Measurements from ENCODE around the gene RDH13. TPM values are rescaled to one million over a fixed set of nuclear protein-coding genes. Genes with fewer than 3 reads are reported as not detected.
A peak's percentile ranks its signal among the peaks of the same experiment; 100 is the strongest.

The RDH13 gene
- total RNA-seq, 2 donors from 2014 or later, result 11.5 to 13.8 TPM

GRCh38 chr19:55079400-55080038 is 16.6 kb upstream of the RDH13 start:
- Mint-ChIP-seq H3K27ac (no peak overlapping the region), H3K27me3 (ENCODE audit: low read depth) (peaks cover 52% of the 10 kb centered on the region), H3K4me3 (peak overlapping the region; percentile 83 to 91), H3K9me3 (peaks cover 0 to 3% of the 10 kb centered on the region in 2 donors), H3K4me1 (ENCODE audit: low read depth) (peaks cover 24% of the 10 kb centered on the region), H3K36me3 (ENCODE audit: insufficient read depth in 2 of 2) (peaks cover 4 to 7% of the 10 kb centered on the region in 2 donors)
- ATAC-seq (replicated peaks in 1 of 2) (no peak), DNase-seq (no peak)

GRCh38 chr19:55078996-55079395 is 16.0 kb upstream of the RDH13 start:
- peaks cover 24% of the 10 kb centered on the region for H3K4me1 Mint-ChIP-seq (ENCODE audit: low read depth)
- peak overlapping the region; percentile 22 to 53 for H3K4me3 Mint-ChIP-seq
- H3K27me3 Mint-ChIP-seq (ENCODE audit: low read depth), result peaks cover 49% of the 10 kb centered on the region
- H3K36me3 Mint-ChIP-seq (ENCODE audit: insufficient read depth in 2 of 2), result peaks cover 4 to 7% of the 10 kb centered on the region in 2 donors
- DNase-seq (no peak), ATAC-seq (replicated peaks in 1 of 2) (no peak)
- H3K9me3 Mint-ChIP-seq, result peaks cover under 1 to 4% of the 10 kb centered on the region in 2 donors
- no peak overlapping the region for H3K27ac Mint-ChIP-seq

GRCh38 chr19:55077106-55077505 is 14.2 kb upstream of the RDH13 start:
- peaks cover 39% of the 10 kb centered on the region for H3K27me3 Mint-ChIP-seq (ENCODE audit: low read depth)
- H3K9me3 Mint-ChIP-seq, result peaks cover 2 to 4% of the 10 kb centered on the region in 2 donors
- ATAC-seq (replicated peaks in 1 of 2) (no peak), DNase-seq (no peak)
- H3K36me3 Mint-ChIP-seq (ENCODE audit: insufficient read depth in 2 of 2), result peaks cover 0 to 3% of the 10 kb centered on the region in 2 donors
- no peak overlapping the region for H3K27ac Mint-ChIP-seq
- H3K4me1 Mint-ChIP-seq (ENCODE audit: low read depth), result peaks cover 17% of the 10 kb centered on the region
- H3K4me3 Mint-ChIP-seq, result no peak overlapping the region

GRCh38 chr19:55076321-55076720 is 13.4 kb upstream of the RDH13 start:
- H3K4me3 Mint-ChIP-seq, result no peak overlapping the region
- H3K36me3 Mint-ChIP-seq (ENCODE audit: insufficient read depth in 2 of 2), result peaks cover 0 to 3% of the 10 kb centered on the region in 2 donors
- H3K27me3 Mint-ChIP-seq (ENCODE audit: low read depth), result peaks cover 39% of the 10 kb centered on the region
- ATAC-seq (replicated peaks in 1 of 2) (no peak), DNase-seq (no peak)
- H3K27ac Mint-ChIP-seq, result no peak overlapping the region
- peaks cover 2 to 4% of the 10 kb centered on the region in 2 donors for H3K9me3 Mint-ChIP-seq
- H3K4me1 Mint-ChIP-seq (ENCODE audit: low read depth), result peaks cover 15% of the 10 kb centered on the region

GRCh38 chr19:55075371-55075998 is 12.5 kb upstream of the RDH13 start, which contains the start of gene EPS8L1:
EPS8L1 (plus strand) TSS chr19:55075869; CDS start chr19:55076445, 576 bp downstream.
- Mint-ChIP-seq H3K27ac (no peak within 1 kb of the TSS), H3K4me1 (ENCODE audit: low read depth) (peaks cover 8% of the 10 kb centered on the region), H3K9me3 (peaks cover 2 to 4% of the 10 kb centered on the region in 2 donors), H3K27me3 (ENCODE audit: low read depth) (peaks cover 39% of the 10 kb centered on the region), H3K36me3 (ENCODE audit: insufficient read depth in 2 of 2) (peaks cover 0 to 2% of the 10 kb centered on the region in 2 donors), H3K4me3 (no peak within 1 kb of the TSS)
- DNase-seq, result no peak
- ATAC-seq (replicated peaks in 1 of 2), result no peak

GRCh38 chr19:55071913-55072312 is 9.0 kb upstream of the RDH13 start:
- H3K4me3 Mint-ChIP-seq, result no peak overlapping the region
- peaks cover 8% of the 10 kb centered on the region for H3K4me1 Mint-ChIP-seq (ENCODE audit: low read depth)
- peaks cover 2% of the 10 kb centered on the region in 2 donors for H3K9me3 Mint-ChIP-seq
- ATAC-seq (replicated peaks in 1 of 2), result no peak
- H3K27me3 Mint-ChIP-seq (ENCODE audit: low read depth), result peaks cover 55% of the 10 kb centered on the region
- DNase-seq, result no peak
- no peaks in the 10 kb centered on the region for H3K36me3 Mint-ChIP-seq (ENCODE audit: insufficient read depth in 2 of 2)
- H3K27ac Mint-ChIP-seq, result no peak overlapping the region

- Mint-ChIP-seq H3K27ac (no peak overlapping the region), H3K4me1 (ENCODE audit: low read depth) (peaks cover 8% of the 10 kb centered on the region), H3K9me3 (peaks cover 2% of the 10 kb centered on the region in 2 donors), H3K27me3 (ENCODE audit: low read depth) (peaks cover 63% of the 10 kb centered on the region), H3K36me3 (ENCODE audit: insufficient read depth in 2 of 2) (no peaks in the 10 kb centered on the region), H3K4me3 (no peak overlapping the region)
- DNase-seq (no peak), ATAC-seq (replicated peaks in 1 of 2) (no peak)
Measured at GRCh38 chr19:55071129-55071502, 8.2 kb upstream of the RDH13 start.

GRCh38 chr19:55070466-55071128 is 7.6 kb upstream of the RDH13 start:
- H3K9me3 Mint-ChIP-seq, result peaks cover 2% of the 10 kb centered on the region in 2 donors
- peaks cover 8% of the 10 kb centered on the region for H3K4me1 Mint-ChIP-seq (ENCODE audit: low read depth)
- DNase-seq (no peak), ATAC-seq (replicated peaks in 1 of 2) (no peak)
- no peaks in the 10 kb centered on the region for H3K36me3 Mint-ChIP-seq (ENCODE audit: insufficient read depth in 2 of 2)
- H3K27ac Mint-ChIP-seq, result no peak overlapping the region
- H3K27me3 Mint-ChIP-seq (ENCODE audit: low read depth), result peaks cover 65% of the 10 kb centered on the region
- no peak overlapping the region for H3K4me3 Mint-ChIP-seq

GRCh38 chr19:55069865-55070197 is 6.9 kb upstream of the RDH13 start:
- Mint-ChIP-seq H3K27ac (no peak overlapping the region), H3K4me1 (ENCODE audit: low read depth) (peaks cover 8% of the 10 kb centered on the region), H3K9me3 (peaks cover 2% of the 10 kb centered on the region in 2 donors), H3K36me3 (ENCODE audit: insufficient read depth in 2 of 2) (no peaks in the 10 kb centered on the region), H3K27me3 (ENCODE audit: low read depth) (peaks cover 58% of the 10 kb centered on the region), H3K4me3 (peak overlapping the region; percentile 28 to 72)
- ATAC-seq (replicated peaks in 1 of 2) (no peak), DNase-seq (no peak)

GRCh38 chr19:55068950-55069864 is 6.3 kb upstream of the RDH13 start:
- peaks cover 8% of the 10 kb centered on the region for H3K4me1 Mint-ChIP-seq (ENCODE audit: low read depth)
- H3K27ac Mint-ChIP-seq, result no peak overlapping the region
- DNase-seq (no peak), ATAC-seq (replicated peaks in 1 of 2) (peak; percentile 45 to 62)
- H3K27me3 Mint-ChIP-seq (ENCODE audit: low read depth), result peaks cover 55% of the 10 kb centered on the region
- peaks cover 2% of the 10 kb centered on the region in 2 donors for H3K9me3 Mint-ChIP-seq
- no peaks in the 10 kb centered on the region for H3K36me3 Mint-ChIP-seq (ENCODE audit: insufficient read depth in 2 of 2)
- peak overlapping the region; percentile 28 to 72 for H3K4me3 Mint-ChIP-seq

- no peak overlapping the region for H3K27ac Mint-ChIP-seq
- DNase-seq, result no peak
- no peak overlapping the region for H3K4me3 Mint-ChIP-seq
- peaks cover 46% of the 10 kb centered on the region for H3K27me3 Mint-ChIP-seq (ENCODE audit: low read depth)
- H3K36me3 Mint-ChIP-seq (ENCODE audit: insufficient read depth in 2 of 2), result no peaks in the 10 kb centered on the region
- H3K9me3 Mint-ChIP-seq, result no peaks in the 10 kb centered on the region
- peaks cover 8% of the 10 kb centered on the region for H3K4me1 Mint-ChIP-seq (ENCODE audit: low read depth)
- ATAC-seq (replicated peaks in 1 of 2), result no peak
Measured at GRCh38 chr19:55067869-55068268, 4.9 kb upstream of the RDH13 start.

GRCh38 chr19:55066107-55066709 is 3.3 kb upstream of the RDH13 start:
- ATAC-seq (replicated peaks in 1 of 2), result no peak
- H3K4me3 Mint-ChIP-seq, result no peak overlapping the region
- peaks cover 46% of the 10 kb centered on the region for H3K27me3 Mint-ChIP-seq (ENCODE audit: low read depth)
- no peaks in the 10 kb centered on the region for H3K36me3 Mint-ChIP-seq (ENCODE audit: insufficient read depth in 2 of 2)
- no peaks in the 10 kb centered on the region for H3K9me3 Mint-ChIP-seq
- H3K4me1 Mint-ChIP-seq (ENCODE audit: low read depth), result peaks cover 21% of the 10 kb centered on the region
- no peak overlapping the region for H3K27ac Mint-ChIP-seq
- no peak for DNase-seq
